Testis (tissue), 3 donors: ENCODE data around the gene HHATL. TPM values are rescaled to one million over a fixed set of nuclear protein-coding genes. Genes with fewer than 3 reads are reported as not detected.

Source experiments
- DNase-seq: peaks from one replicate; pipeline ENCODE4 v3.0.0-alpha.2; 2019
- H3K27ac ChIP-seq, 2 donors: fragments of 200-600 bp; sonication (generic); one replicate each; pipeline ENCODE4 v1.5.1; 2019
- H3K27me3 ChIP-seq: fragments of 200-600 bp; sonication (generic); one replicate; pipeline ENCODE4 v1.5.1; 2019
- H3K36me3 ChIP-seq: fragments of 200-600 bp; sonication (generic); one replicate; pipeline ENCODE4 v1.5.1; 2017; ENCODE audit warnings: low read depth; ENCODE audit errors: missing control alignments
- H3K4me1 ChIP-seq: fragments of 200-600 bp; sonication (generic); one replicate; pipeline ENCODE4 v1.5.1; 2019
- H3K4me3 ChIP-seq, 2 donors: fragments of 200-600 bp; sonication (generic); one replicate each; pipeline ENCODE4 v1.5.1; 2017 to 2019
- H3K9me3 ChIP-seq: fragments of 200-600 bp; sonication (generic); one replicate; pipeline ENCODE4 v1.5.1; 2017
- CTCF ChIP-seq, 3 experiments: fragments of 450-650 bp in 2 of 3; fragments of 200-600 bp in 1 of 3; sonication (generic) in 1 of 3; IDR thresholded peaks; one replicate each; pipeline ENCODE4 v1.5.1; 2016 to 2019; ENCODE audit warnings: antibody characterized with exemption in 3 of 3, mild to moderate bottlenecking in 2 of 3, moderate library complexity in 1 of 3
- POLR2A ChIP-seq: fragments of 450-650 bp; IDR thresholded peaks from one replicate; pipeline ENCODE4 v1.6.1; 2017; ENCODE audit warnings: antibody characterized with exemption, mild to moderate bottlenecking, moderate library complexity
- WGBS, 2 donors: methylation state at CpG; one replicate each; pipeline ENCODE4 v1.1.5; 2018; 5-methylcytosine and 5-hydroxymethylcytosine counted together
- intact Hi-C: fragments of 100-400 bp; cut with DNase I; formaldehyde crosslinking; loops from one replicate; pipeline ENCODE4 v1.15.1; 2023; ENCODE audit warnings: low total_unique reads
- polyA plus RNA-seq: library from polyadenylated mRNA; stranded (reverse); fragments of 350-450 nt; fragmentation: Illumina TruSeq; extraction: RNeasy Lipid Tissue Mini Kit (QIAGEN cat#74804); gene quantifications from one replicate; pipeline ENCODE4 v1.2.3, GENCODE V29; 2014; ENCODE audit warnings: low read depth, low replicate concordance; ENCODE audit not compliant: insufficient read depth
- total RNA-seq, 2 donors: library from RNA; depleted of rRNA; stranded (reverse); fragments of >200 nt; gene quantifications; one replicate each; pipeline ENCODE4 v1.2.3, GENCODE V29; 2016

The HHATL gene
- total and polyA plus RNA-seq, 3 donors from 2014 or later, result 6.1 to 7.2 (median 6.4) TPM

GRCh38 chr3:42660898-42661297 is 41.7 kb downstream of the HHATL start:
- DNase-seq, result peak; percentile 80
- Histone ChIP-seq H3K36me3 (no peaks in the 10 kb centered on the region), H3K27ac (no peak overlapping the region), H3K9me3 (no peaks in the 10 kb centered on the region), H3K4me1 (peaks cover 11% of the 10 kb centered on the region), H3K4me3 (no peak overlapping the region), H3K27me3 (no peaks in the 10 kb centered on the region)
- TF ChIP-seq CTCF (IDR thresholded peaks at IDR 0.05) (peak in 2 of 3 experiments; percentile 6 to 22), POLR2A (no peak)
- intact Hi-C loops, result loop anchor here (10.0 kb wide), 1 partner anchor 646 kb away; no protein-coding TSS in a partner anchor
- 64 to 92% methylated on average over 2 to 4 of the region's 4 CpGs for WGBS, 2 donors

- no peaks in the 10 kb centered on the region for H3K36me3 ChIP-seq
Measured at GRCh38 chr3:42660131-42660715, 42.4 kb downstream of the HHATL start.

GRCh38 chr3:42659451-42660130 is 43.0 kb downstream of the HHATL start:
- no peaks in the 10 kb centered on the region for H3K36me3 ChIP-seq
- WGBS, 2 donors, result 73 to 80% methylated on average over 15 to 22 of the region's 25 CpGs
- H3K27ac ChIP-seq, result no peak overlapping the region
- H3K4me3 ChIP-seq, result no peak overlapping the region
- H3K4me1 ChIP-seq, result peaks cover 19% of the 10 kb centered on the region
- TF ChIP-seq CTCF (IDR thresholded peaks at IDR 0.05) (no peak), POLR2A (no peak)
- no peaks in the 10 kb centered on the region for H3K27me3 ChIP-seq
- intact Hi-C loops, result loop anchor here (10.0 kb wide), 2 partner anchors 65 to 645 kb away; partner anchors contain the start of gene SS18L2
- H3K9me3 ChIP-seq, result no peaks in the 10 kb centered on the region
- DNase-seq, result no peak

More at GRCh38 chr3:42660131-42660715, 42.4 kb downstream of the HHATL start:
- Histone ChIP-seq H3K27me3 (no peaks in the 10 kb centered on the region), H3K4me1 (peaks cover 16% of the 10 kb centered on the region), H3K9me3 (no peaks in the 10 kb centered on the region), H3K27ac (no peak overlapping the region), H3K4me3 (no peak overlapping the region)
- TF ChIP-seq POLR2A, result no peak
- no peak for TF ChIP-seq CTCF (IDR thresholded peaks at IDR 0.05)
- intact Hi-C loops, result loop anchor here (10.0 kb wide), 1 partner anchor 645 kb away; no protein-coding TSS in a partner anchor
- WGBS, 2 donors, result 55 to 75% methylated on average over 6 of the region's 6 CpGs
- no peak for DNase-seq

GRCh38 chr3:42658771-42659390 is 43.7 kb downstream of the HHATL start:
- no peak for DNase-seq
- no peak for TF ChIP-seq CTCF (IDR thresholded peaks at IDR 0.05)
- TF ChIP-seq POLR2A, result no peak
- no peaks in the 10 kb centered on the region for H3K9me3 ChIP-seq
- H3K4me3 ChIP-seq, result no peak overlapping the region
- intact Hi-C loops, result loop anchor here (10.0 kb wide), 1 partner anchor 64 kb away; the partner anchor contains the start of gene SS18L2
- H3K27me3 ChIP-seq, result no peaks in the 10 kb centered on the region
- peaks cover 19% of the 10 kb centered on the region for H3K4me1 ChIP-seq
- H3K27ac ChIP-seq, result no peak overlapping the region
- H3K36me3 ChIP-seq, result no peaks in the 10 kb centered on the region
- 68 to 70% methylated on average over 16 to 22 of the region's 22 CpGs for WGBS, 2 donors
